ENCODE measurements around the gene POC1A.

- TF ChIP-seq POLR2A (IDR thresholded peaks at IDR 0.05; ENCODE audit: low read length) (no peak), GATA1 (IDR thresholded peaks at IDR 0.05; ENCODE audit: low read depth, low read length) (no peak)
Observed at GRCh38 chr3:52088445-52089367, 65.5 kb downstream of the POC1A start.

Data from erythroblast (primary cell).